Transverse colon (tissue), 4 donors: ENCODE results near the gene POU2F2. TPM values are rescaled to one million over a fixed set of nuclear protein-coding genes. Genes with fewer than 3 reads are reported as not detected.
A peak's percentile ranks its signal among the peaks of the same experiment; 100 is the strongest.

Experiments
- DNase-seq: peaks from one replicate; pipeline ENCODE4 v3.0.0-alpha.2; 2019
- H3K27ac ChIP-seq, 4 donors: fragments of 200-600 bp; sonication (generic); 2 replicates each; pipeline ENCODE4 v1.5.1; 2016 to 2018; ENCODE audit warnings: inconsistent platforms in 4 of 4
- H3K27me3 ChIP-seq: fragments of 200-600 bp; sonication (generic); 2 replicates; pipeline ENCODE4 v1.5.1; 2017; ENCODE audit warnings: inconsistent platforms
- H3K36me3 ChIP-seq, 4 donors: fragments of 200-600 bp; sonication (generic); 2 replicates each; pipeline ENCODE4 v1.5.1; 2017 to 2019; ENCODE audit warnings: inconsistent platforms in 4 of 4
- H3K4me1 ChIP-seq, 4 donors: fragments of 200-600 bp; sonication (generic); 2 replicates each; pipeline ENCODE4 v1.5.1; 2017 to 2020; ENCODE audit warnings: inconsistent platforms in 4 of 4
- H3K4me3 ChIP-seq, 4 donors: fragments of 200-600 bp; sonication (generic); 1 replicate in 1 of 4; 2 replicates in 3 of 4; pipeline versions ENCODE4 v1.5.1 to v1.6.1; 2017 to 2019; ENCODE audit warnings: inconsistent platforms in 4 of 4
- H3K9me3 ChIP-seq, 2 donors: fragments of 200-600 bp; sonication (generic); 2 replicates each; pipeline ENCODE4 v1.5.1; 2017 to 2019; ENCODE audit warnings: inconsistent platforms in 2 of 2
- CTCF ChIP-seq, 5 experiments: fragments of 200-600 bp in 3 of 5; fragments of 450-650 bp in 2 of 5; sonication (generic) in 3 of 5; IDR thresholded peaks; 1 replicate in 2 of 5; 2 replicates in 3 of 5; pipeline ENCODE4 v1.5.1; 2016 to 2017; ENCODE audit warnings: antibody characterized with exemption in 5 of 5, inconsistent platforms in 3 of 5, mild to moderate bottlenecking in 2 of 5, moderate library complexity in 1 of 5
- EP300 ChIP-seq: sonication (generic); formaldehyde crosslinking; IDR thresholded peaks from one replicate; pipeline ENCODE4 v1.6.1; 2017; ENCODE audit warnings: antibody characterized with exemption, low read depth
- POLR2A ChIP-seq: fragments of 450-650 bp; IDR thresholded peaks from one replicate; pipeline ENCODE4 v1.6.1; 2016; ENCODE audit warnings: antibody characterized with exemption, mild to moderate bottlenecking, moderate library complexity
- POLR2AphosphoS5 ChIP-seq, 3 donors: sonication (generic); formaldehyde crosslinking; IDR thresholded peaks; one replicate each; pipeline ENCODE4 v1.6.1; 2016; ENCODE audit warnings: antibody characterized with exemption in 3 of 3
- WGBS, 2 donors: methylation state at CpG; one replicate each; pipeline ENCODE4 v1.1.5; 2018; ENCODE audit warnings: low coverage in 1 of 2; 5-methylcytosine and 5-hydroxymethylcytosine counted together
- in situ Hi-C, 4 donors: fragments of 200-750 bp; cut with MboI; loops; one replicate each; pipeline versions ENCODE4 v1.15.0 to v1.15.1; 2017; ENCODE audit warnings: low sequenced_read_pairs in 3 of 4, low pct_ligation_motif_present in 1 of 4, low pct_unique_long_range_greater_than_20kb in 1 of 4
- intact Hi-C: fragments of 100-400 bp; cut with DNase I; formaldehyde crosslinking; loops from one replicate; pipeline ENCODE4 v1.15.1; 2023; ENCODE audit warnings: low total_unique reads
- total RNA-seq, 4 donors: library from RNA; depleted of rRNA; stranded (reverse); fragments of >200 nt; gene quantifications; one replicate each; pipeline ENCODE4 v1.1.0, GENCODE V29; 2016

The POU2F2 gene
- total RNA-seq, 4 donors from 2014 or later, result 0.96 to 7.1 (median 3.4) TPM

- no peak overlapping the region for H3K4me3 ChIP-seq
- 13% methylated on average over 4 of the region's 10 CpGs; no CpG with 5 or more reads in 1 of the 2 donors for WGBS, 2 donors
- no peaks in the 10 kb centered on the region for H3K27me3 ChIP-seq
- H3K36me3 ChIP-seq, result no peaks in the 10 kb centered on the region
- in situ Hi-C loops (no loop called here), intact Hi-C loops (no loop called here)
- TF ChIP-seq CTCF (IDR thresholded peaks at IDR 0.05) (no peak), POLR2AphosphoS5 (IDR thresholded peaks at IDR 0.05) (no peak), POLR2A (no peak), EP300 (no peak)
- no peaks in the 10 kb centered on the region for H3K9me3 ChIP-seq
- peak; percentile 72 for DNase-seq
- peak overlapping the region in 2 of 4 donors; percentile 14 to 44 for H3K27ac ChIP-seq
- H3K4me1 ChIP-seq, result peaks cover 12 to 23% (median 20%) of the 10 kb centered on the region in 4 donors
Measured at GRCh38 chr19:42091742-42092141, 40.5 kb downstream of the POU2F2 start.

- peak overlapping the region in 2 of 4 donors; percentile 40 to 44 for H3K27ac ChIP-seq
Measured at GRCh38 chr19:42091300-42091699, 40.9 kb downstream of the POU2F2 start.

GRCh38 chr19:42090672-42091071, 41.6 kb downstream of the POU2F2 start:
- no peaks in the 10 kb centered on the region for H3K36me3 ChIP-seq
- H3K27me3 ChIP-seq, result no peaks in the 10 kb centered on the region
- in situ Hi-C loops, result no loop called here
- no peak overlapping the region for H3K4me3 ChIP-seq
- peak overlapping the region in 3 of 4 donors; percentile 13 to 61 (median 40) for H3K27ac ChIP-seq
- 60 to 62% methylated on average over 5 to 9 of the region's 9 CpGs for WGBS, 2 donors
- H3K4me1 ChIP-seq, result peaks cover 12 to 23% (median 20%) of the 10 kb centered on the region in 4 donors
- intact Hi-C loops, result no loop called here
- no peaks in the 10 kb centered on the region for H3K9me3 ChIP-seq
- DNase-seq, result peak; percentile 23
- no peak for TF ChIP-seq POLR2A
- no peak for TF ChIP-seq CTCF (IDR thresholded peaks at IDR 0.05)
- TF ChIP-seq EP300, result no peak
- TF ChIP-seq POLR2AphosphoS5 (IDR thresholded peaks at IDR 0.05), result no peak

More at GRCh38 chr19:42091300-42091699, 40.9 kb downstream of the POU2F2 start:
- H3K9me3 ChIP-seq, result no peaks in the 10 kb centered on the region
- H3K36me3 ChIP-seq, result no peaks in the 10 kb centered on the region
- H3K27me3 ChIP-seq, result no peaks in the 10 kb centered on the region
- TF ChIP-seq POLR2AphosphoS5 (IDR thresholded peaks at IDR 0.05) (no peak), CTCF (IDR thresholded peaks at IDR 0.05) (no peak), EP300 (no peak), POLR2A (no peak)
- in situ Hi-C loops (no loop called here), intact Hi-C loops (no loop called here)
- no peak overlapping the region for H3K4me3 ChIP-seq
- no peak for DNase-seq
- WGBS, 2 donors, result 80 to 88% methylated on average over 2 to 13 of the region's 13 CpGs
- peaks cover 12 to 23% (median 20%) of the 10 kb centered on the region in 4 donors for H3K4me1 ChIP-seq

- H3K36me3 ChIP-seq, result no peaks in the 10 kb centered on the region
- in situ Hi-C loops, result no loop called here
- intact Hi-C loops, result no loop called here
- H3K27me3 ChIP-seq, result no peaks in the 10 kb centered on the region
- DNase-seq, result no peak
- WGBS, 2 donors, result 79 to 88% methylated on average over 5 to 13 of the region's 13 CpGs
- peaks cover 12 to 23% (median 20%) of the 10 kb centered on the region in 4 donors for H3K4me1 ChIP-seq
- TF ChIP-seq EP300 (no peak), POLR2A (no peak), POLR2AphosphoS5 (IDR thresholded peaks at IDR 0.05) (no peak), CTCF (IDR thresholded peaks at IDR 0.05) (no peak)
- H3K9me3 ChIP-seq, result no peaks in the 10 kb centered on the region
- no peak overlapping the region for H3K4me3 ChIP-seq
- peak overlapping the region in 1 of 4 donors; percentile 61 for H3K27ac ChIP-seq
Measured at GRCh38 chr19:42089772-42090171, 42.5 kb downstream of the POU2F2 start.
